T1000 (cell line): ENCODE measurements around the gene SLC35D1.
A peak's percentile ranks its signal among the peaks of the same experiment; 100 is the strongest.

Experiments
- DNase-seq: peaks from one replicate; lab custom pipeline; 2025; ENCODE audit warnings: mixed read lengths; lab: John Stamatoyannopoulos, UW

Gene SLC35D1

DNA sequence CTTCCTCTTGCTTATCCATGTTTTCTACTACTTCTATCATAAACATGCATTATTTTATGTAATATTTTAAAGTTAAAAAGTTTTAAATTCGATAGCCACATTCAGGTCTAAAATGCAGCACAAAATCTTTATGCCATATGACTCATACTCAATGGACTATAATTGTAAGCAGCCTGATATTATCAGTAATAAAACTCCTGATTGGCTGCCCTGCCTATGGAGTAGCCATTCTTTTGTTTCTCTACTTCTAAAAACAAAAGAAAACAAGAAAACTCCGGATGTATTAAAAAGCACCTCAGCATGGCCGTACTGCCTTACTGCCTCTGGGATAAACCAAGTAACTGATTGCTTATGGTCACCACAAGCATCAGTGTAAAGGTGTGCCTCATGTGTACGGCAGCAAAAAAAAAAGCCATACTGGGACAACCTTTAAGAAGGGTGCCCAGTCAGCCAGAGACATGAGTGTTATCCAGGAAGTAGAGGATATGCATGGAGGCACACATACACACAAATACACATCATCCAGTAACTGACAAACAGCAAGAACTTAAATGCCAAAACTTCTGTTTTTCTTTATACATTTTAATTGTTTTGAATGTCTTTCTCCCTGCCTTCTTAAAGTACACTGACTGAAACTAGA, 9.2 kb downstream of the SLC35D1 start:
- DNase-seq = no peak

GRCh38 chr1:67043366-67043765, 10.6 kb downstream of the SLC35D1 start:
- no peak for DNase-seq

- no peak for DNase-seq
These were observed 12.0 kb downstream of the SLC35D1 start for GRCh38 chr1:67041841-67042503.

GRCh38 chr1:67040405-67040804, 13.5 kb downstream of the SLC35D1 start:
- no peak for DNase-seq

- DNase-seq = no peak
These were observed 22.1 kb downstream of the SLC35D1 start for GRCh38 chr1:67031859-67032247.

DNA sequence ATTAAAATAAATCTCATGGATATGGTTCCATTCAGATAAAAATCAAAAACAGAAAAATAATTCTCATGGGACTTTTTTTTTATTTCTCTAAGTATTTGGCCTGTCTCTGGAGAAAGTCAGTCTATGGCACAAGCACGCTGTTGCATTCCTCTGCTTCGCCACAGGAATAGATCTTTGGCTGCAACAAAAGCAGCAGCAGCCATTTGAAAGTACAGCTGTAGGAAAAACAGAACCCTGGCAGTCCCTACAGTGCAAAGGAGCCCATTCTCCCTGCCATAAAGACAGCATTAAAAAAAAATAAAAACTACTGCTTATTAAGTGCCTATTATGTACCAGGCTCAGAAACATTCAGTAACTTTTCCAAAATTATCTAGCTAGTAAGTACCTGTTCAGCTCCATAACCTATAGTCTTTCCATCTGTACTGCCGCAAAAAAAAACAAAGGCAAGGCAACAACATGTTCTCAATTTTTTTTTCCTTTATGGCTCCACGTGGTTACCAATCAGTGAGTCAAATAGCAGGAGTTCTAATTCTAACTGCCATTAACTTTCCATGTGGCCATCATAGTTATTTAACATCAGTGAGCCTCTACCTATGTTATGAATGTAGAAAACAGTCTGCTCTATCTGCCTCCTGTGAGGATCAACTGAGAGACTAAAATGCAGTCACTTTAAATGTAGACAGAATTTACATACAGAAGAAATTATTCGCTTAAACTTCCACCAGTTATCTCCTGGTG, 22.7 kb downstream of the SLC35D1 start:
- DNase-seq = no peak

DNA sequence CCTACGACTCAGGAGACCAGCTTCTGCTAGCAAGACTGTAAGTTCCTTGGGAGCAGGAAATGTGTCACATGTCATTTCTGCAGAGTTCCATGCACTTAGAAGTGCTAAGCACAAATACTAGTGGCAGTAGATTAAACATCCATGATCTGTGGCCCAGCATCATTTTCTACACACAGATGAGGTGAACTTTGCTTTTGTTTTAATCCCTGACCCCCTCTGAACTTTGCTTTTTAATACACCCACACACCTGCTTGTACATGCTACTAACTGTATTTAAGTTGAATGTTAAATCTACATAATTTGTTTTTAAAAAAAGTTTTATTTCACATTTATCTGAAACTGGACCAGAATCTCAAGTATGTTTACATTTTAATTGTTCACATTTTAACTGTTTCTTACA, 24.5 kb downstream of the SLC35D1 start:
- DNase-seq = no peak

- DNase-seq = no peak
These were observed 33.2 kb downstream of the SLC35D1 start for GRCh38 chr1:67020765-67021164.

DNA sequence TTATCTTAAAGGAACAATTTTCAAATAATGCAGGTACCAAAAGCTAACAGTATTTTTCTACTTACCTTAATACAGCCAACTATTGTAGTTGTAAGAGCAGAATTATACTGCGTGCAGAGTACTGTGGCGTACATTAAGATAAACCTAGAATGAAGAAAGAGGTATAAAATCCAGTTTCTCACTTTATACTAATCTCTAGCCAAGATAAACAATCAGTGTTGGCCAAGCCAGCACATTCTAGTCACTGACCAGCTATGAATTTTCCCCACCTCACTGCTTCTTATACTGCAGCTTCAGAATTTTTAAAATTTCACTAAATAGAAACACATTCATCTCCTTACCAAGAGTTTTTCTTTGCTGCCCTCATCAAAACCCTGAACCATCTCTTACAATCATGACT, 33.6 kb downstream of the SLC35D1 start:
- no peak for DNase-seq

DNA sequence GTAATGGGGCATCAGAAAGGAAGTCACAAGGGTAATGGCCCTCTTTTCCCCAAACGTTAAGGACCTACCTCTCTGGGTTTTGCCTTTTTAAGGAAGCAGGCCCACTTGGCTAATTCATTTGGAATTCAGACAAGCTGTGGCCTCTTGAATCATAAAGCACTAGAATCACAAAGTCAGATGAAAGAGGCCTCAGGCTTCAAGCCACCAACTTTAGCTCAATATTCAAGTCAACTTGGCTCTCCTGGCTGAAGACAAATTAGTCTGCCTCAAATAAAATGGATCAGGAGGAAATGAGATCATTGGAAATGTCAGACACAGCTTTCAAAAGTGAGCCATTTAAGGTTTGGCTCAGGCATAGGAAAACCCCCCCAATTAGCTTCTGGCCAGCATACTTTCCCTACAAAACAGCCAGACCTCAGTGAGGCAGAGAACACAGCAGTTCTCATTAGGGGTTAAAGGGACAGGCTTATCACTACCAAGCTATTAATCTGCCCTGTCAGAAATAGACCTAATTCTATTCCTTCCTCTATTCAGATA, 34.3 kb downstream of the SLC35D1 start:
- no peak for DNase-seq

- DNase-seq = no peak
These were observed 34.8 kb downstream of the SLC35D1 start for GRCh38 chr1:67019121-67019520.

GRCh38 chr1:67018574-67018973, 35.4 kb downstream of the SLC35D1 start:
- DNase-seq = no peak

DNA sequence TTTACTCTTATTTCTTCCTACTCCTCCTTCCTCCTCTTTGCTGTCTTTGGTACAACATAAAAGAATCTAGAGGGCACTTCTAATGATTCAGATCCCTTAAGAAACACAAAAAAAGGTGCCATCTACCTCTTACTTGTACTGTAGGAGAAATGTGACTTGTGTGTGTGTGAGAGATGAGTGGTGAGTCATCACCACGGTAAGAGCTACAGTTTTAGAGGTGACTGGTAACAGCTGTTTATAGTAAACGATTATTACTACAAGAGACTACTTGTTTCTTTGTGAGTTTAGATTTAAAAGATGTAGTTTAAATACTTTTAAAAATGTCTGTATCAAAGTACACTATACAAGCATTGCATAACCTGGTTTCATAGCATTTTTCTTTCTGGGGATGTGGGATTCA, 40.4 kb downstream of the SLC35D1 start:
- no peak for DNase-seq

GRCh38 chr1:67009792-67010191, 44.2 kb downstream of the SLC35D1 start:
- no peak for DNase-seq

- DNase-seq = no peak
These were observed 48.9 kb downstream of the SLC35D1 start for GRCh38 chr1:67005068-67005467.

- DNase-seq = no peak
These were observed 49.8 kb downstream of the SLC35D1 start for GRCh38 chr1:67004176-67004575.

GRCh38 chr1:67001682-67002425, 52.1 kb downstream of the SLC35D1 start:
- no peak for DNase-seq

DNA sequence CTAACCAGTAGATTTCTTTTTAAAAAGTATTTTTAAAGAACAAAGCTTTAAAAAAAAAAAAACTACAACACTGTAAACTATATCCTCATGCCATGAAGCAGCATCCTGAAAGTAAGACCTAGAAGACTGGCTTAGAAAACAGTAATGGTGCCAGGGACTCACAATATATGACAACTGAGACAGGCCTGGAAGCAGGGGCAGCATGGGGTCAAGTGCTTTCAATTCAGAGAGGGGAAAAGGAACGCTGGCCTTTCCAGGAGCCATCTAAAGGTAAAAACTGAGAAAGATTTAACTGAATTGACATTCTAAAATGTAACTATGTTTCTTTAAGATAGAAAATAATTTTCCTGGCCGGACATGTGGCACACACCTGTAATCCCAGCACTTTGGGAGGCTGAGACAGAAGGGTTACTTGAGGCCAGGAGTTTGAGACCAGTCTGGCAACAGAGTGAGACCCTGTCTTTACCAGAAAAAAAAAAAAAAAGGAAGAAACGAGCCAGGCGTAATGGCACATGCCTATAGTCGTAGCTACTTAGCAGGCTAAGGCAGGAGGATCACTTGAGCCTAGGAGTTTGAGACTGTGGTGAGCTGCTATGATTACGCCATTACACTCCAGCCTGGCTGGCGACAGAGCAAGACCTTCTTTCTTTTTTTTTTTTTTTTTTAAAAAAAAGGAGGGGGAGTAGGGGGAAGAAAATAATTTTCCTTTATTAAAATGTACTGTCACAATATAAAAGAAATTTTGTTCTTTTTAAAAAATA, 54.1 kb downstream of the SLC35D1 start:
- DNase-seq = no peak

GRCh38 chr1:66998972-66999371, 55.0 kb downstream of the SLC35D1 start:
- no peak for DNase-seq

GRCh38 chr1:66996018-66996682, 57.8 kb downstream of the SLC35D1 start:
- peak; percentile 17 for DNase-seq

GRCh38 chr1:66993076-66993475, 60.9 kb downstream of the SLC35D1 start:
- no peak for DNase-seq
